Measurements from ENCODE around the gene ZNF821.

DNA sequence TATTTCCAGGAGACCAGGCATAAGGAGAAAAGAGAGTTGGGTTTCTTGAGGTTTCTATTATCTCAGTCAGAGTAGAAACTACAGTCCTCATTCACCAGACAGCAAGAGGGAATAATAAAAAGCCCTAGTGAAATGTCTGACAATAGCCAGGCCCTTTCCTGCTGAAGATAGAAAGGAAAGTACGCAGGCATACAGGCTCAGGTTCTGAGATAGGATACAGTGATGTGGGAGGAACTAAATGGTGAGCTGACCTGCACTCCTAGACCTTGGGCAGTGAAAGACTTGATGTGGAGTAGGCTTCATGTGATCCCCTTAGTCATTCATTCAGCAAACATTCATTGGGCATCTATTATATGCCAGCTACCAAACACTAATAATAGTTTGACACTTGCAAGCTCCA lies 14.9 kb downstream of the ZNF821 start:
- no peak for TF ChIP-seq FOXP2 (optimal IDR thresholded peaks at IDR 0.05; ENCODE audit: control extremely low read depth, extremely low read length, insufficient read depth)
- no peak for TF ChIP-seq POLR2AphosphoS5 (IDR thresholded peaks at IDR 0.05; ENCODE audit: borderline replicate concordance, low read depth, low read length)
- TF ChIP-seq EZH2 (IDR thresholded peaks at IDR 0.05): no peak

Data from SK-N-MC (cell line).